ENCODE results near the gene ITPK1.

ITPK1 gene

GRCh38 chr14:93016275-93016845 lies 99.4 kb downstream of the ITPK1 start:
- H3K27ac ChIP-seq, result no peak overlapping the region
- TF ChIP-seq, protein P1, sequence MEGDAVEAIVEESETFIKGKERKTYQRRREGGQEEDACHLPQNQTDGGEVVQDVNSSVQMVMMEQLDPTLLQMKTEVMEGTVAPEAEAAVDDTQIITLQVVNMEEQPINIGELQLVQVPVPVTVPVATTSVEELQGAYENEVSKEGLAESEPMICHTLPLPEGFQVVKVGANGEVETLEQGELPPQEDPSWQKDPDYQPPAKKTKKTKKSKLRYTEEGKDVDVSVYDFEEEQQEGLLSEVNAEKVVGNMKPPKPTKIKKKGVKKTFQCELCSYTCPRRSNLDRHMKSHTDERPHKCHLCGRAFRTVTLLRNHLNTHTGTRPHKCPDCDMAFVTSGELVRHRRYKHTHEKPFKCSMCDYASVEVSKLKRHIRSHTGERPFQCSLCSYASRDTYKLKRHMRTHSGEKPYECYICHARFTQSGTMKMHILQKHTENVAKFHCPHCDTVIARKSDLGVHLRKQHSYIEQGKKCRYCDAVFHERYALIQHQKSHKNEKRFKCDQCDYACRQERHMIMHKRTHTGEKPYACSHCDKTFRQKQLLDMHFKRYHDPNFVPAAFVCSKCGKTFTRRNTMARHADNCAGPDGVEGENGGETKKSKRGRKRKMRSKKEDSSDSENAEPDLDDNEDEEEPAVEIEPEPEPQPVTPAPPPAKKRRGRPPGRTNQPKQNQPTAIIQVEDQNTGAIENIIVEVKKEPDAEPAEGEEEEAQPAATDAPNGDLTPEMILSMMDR (conservative IDR thresholded peaks at IDR 0.05), result no peak

DNA sequence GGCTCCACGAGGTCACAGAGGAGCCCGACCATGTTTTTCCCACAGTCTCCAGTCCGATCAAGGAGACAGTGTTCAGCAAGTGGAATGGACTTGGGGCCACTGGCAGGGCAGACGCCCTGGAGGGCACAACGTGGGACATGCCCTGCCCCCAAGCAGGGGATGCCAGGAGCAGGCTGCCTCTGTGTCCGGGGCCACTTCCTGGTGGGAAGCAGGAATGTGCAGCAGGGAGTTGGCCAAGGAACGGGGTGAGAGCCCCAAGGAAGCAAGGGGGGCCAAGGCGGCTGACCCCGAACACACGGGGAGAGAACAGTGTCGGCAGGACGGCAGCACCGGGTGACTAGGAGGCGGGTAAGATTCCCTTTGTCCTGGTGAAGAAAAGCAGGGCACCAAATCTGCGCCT lies 100.2 kb downstream of the ITPK1 start:
- no peak overlapping the region for H3K27ac ChIP-seq
- TF ChIP-seq, protein P1 (conservative IDR thresholded peaks at IDR 0.05), result no peak

- no peak overlapping the region for H3K27ac ChIP-seq
- TF ChIP-seq, protein P1 (conservative IDR thresholded peaks at IDR 0.05), result no peak
Observed at GRCh38 chr14:93015064-93015463, 100.7 kb downstream of the ITPK1 start.

- TF ChIP-seq, protein P1 (conservative IDR thresholded peaks at IDR 0.05), result no peak
- no peak overlapping the region for H3K27ac ChIP-seq
Observed at GRCh38 chr14:93014058-93015023, 101.4 kb downstream of the ITPK1 start.

DNA sequence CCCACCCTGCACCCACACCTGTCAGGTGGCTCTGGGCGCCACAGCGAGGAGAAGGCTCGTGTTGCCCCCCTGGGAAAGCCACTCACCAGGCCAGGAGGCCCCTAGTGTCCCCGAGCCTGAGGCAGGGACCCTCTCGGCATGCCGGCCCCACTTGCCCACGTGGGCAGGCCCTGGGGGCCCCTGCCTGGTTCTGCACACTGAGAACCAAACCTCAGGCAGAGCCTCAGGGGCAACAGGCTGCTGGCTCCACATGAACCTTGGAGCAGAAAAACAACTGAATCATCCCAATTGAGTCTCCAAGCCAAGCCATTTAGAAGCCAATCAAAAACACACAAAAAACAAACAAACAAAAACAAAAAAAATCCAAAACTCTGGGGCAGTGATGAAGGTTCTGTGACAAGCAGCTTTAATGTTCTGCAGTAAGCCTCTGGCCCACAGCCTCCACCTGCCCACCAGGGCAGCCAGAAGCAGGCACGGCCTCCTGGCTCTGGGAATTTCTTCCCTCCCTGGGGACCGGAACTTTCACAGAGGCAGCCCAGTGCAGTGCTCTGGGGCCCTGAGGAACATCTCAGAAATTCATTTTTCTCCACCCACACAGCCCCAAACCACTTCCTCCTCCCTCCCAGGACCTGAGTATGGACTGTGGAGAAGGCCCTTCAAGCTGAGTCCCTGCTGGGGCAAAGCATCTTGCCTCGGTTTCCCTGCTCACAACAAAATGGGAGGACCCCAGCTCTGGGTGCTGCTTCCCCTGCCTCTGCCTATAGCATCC lies 102.6 kb downstream of the ITPK1 start:
- peak overlapping the region; percentile 67; the same call in 1 of the 2 replicates for H3K27ac ChIP-seq
- TF ChIP-seq, protein P1 (conservative IDR thresholded peaks at IDR 0.05), result no peak

DNA sequence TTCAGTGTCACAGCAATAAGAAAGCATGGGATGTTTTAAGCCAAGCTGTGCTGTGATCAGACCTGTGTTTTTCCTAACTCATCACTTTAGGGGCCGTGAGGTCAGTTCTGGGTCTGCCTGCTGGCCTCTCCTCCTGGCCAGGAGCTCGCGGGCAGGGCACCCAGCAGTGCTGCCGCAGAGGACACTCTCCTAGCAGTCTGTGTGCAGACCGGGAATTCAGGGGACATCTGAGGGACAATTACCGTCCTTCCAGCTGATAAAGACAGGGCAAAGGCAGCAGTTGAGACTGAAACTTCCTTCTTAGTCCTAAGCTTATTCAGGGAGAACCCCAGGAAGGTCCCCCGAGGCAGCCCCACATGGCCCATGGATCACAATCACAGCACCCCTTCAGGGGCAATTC lies 103.2 kb downstream of the ITPK1 start:
- TF ChIP-seq, protein P1 (conservative IDR thresholded peaks at IDR 0.05), result no peak
- H3K27ac ChIP-seq, result peak overlapping the region; percentile 67
